ENCODE data around the gene TUBA4A.

TUBA4A gene

GRCh38 chr2:219253753-219254589, at the start of gene TUBA4A:
Gene TUBA4A (minus strand): TSS chr2:219253918. CDS start chr2:219253858, 60 bp downstream.
- DNase-seq (ENCODE audit: low read depth) = peak; percentile 35
- TF ChIP-seq CTCF (conservative IDR thresholded peaks at IDR 0.05; ENCODE audit: control insufficient read depth, insufficient read depth, low read depth, low read length) = no peak
- H3K4me3 ChIP-seq (ENCODE audit: control insufficient read depth, low read depth, low read length) = peak within 1 kb of the TSS; percentile 44

GRCh38 chr2:219302412-219302968, 48.8 kb upstream of the TUBA4A start:
- H3K4me3 ChIP-seq (ENCODE audit: control insufficient read depth, low read depth, low read length) = no peak overlapping the region
- no peak for TF ChIP-seq CTCF (conservative IDR thresholded peaks at IDR 0.05; ENCODE audit: control insufficient read depth, insufficient read depth, low read depth, low read length)
- DNase-seq (ENCODE audit: low read depth) = no peak

GRCh38 chr2:219300022-219300421, 46.3 kb upstream of the TUBA4A start:
- TF ChIP-seq CTCF (conservative IDR thresholded peaks at IDR 0.05; ENCODE audit: control insufficient read depth, insufficient read depth, low read depth, low read length) = no peak
- H3K4me3 ChIP-seq (ENCODE audit: control insufficient read depth, low read depth, low read length) = no peak overlapping the region
- DNase-seq (ENCODE audit: low read depth) = no peak

GRCh38 chr2:219299372-219299760, 45.6 kb upstream of the TUBA4A start:
- no peak for DNase-seq (ENCODE audit: low read depth)
- no peak for TF ChIP-seq CTCF (conservative IDR thresholded peaks at IDR 0.05; ENCODE audit: control insufficient read depth, insufficient read depth, low read depth, low read length)
- no peak overlapping the region for H3K4me3 ChIP-seq (ENCODE audit: control insufficient read depth, low read depth, low read length)

- peak; percentile 95 for TF ChIP-seq CTCF (conservative IDR thresholded peaks at IDR 0.05; ENCODE audit: control insufficient read depth, insufficient read depth, low read depth, low read length)
- peak; percentile 67 for DNase-seq (ENCODE audit: low read depth)
- no peak overlapping the region for H3K4me3 ChIP-seq (ENCODE audit: control insufficient read depth, low read depth, low read length)
These were observed 45.1 kb upstream of the TUBA4A start for GRCh38 chr2:219298759-219299371.

- DNase-seq (ENCODE audit: low read depth) = no peak
- H3K4me3 ChIP-seq (ENCODE audit: control insufficient read depth, low read depth, low read length) = no peak overlapping the region
- TF ChIP-seq CTCF (conservative IDR thresholded peaks at IDR 0.05; ENCODE audit: control insufficient read depth, insufficient read depth, low read depth, low read length) = peak; percentile 32
These were observed 44.2 kb upstream of the TUBA4A start for GRCh38 chr2:219297766-219298456.

Data from fibroblast of mammary gland (primary cell).